ENCODE data around the gene OSBPL6. TPM values are rescaled to one million over a fixed set of nuclear protein-coding genes. Genes with fewer than 3 reads are reported as not detected.

The OSBPL6 gene
- total RNA-seq, 1 donor from 2014 or later, result 5.3 TPM

DNA sequence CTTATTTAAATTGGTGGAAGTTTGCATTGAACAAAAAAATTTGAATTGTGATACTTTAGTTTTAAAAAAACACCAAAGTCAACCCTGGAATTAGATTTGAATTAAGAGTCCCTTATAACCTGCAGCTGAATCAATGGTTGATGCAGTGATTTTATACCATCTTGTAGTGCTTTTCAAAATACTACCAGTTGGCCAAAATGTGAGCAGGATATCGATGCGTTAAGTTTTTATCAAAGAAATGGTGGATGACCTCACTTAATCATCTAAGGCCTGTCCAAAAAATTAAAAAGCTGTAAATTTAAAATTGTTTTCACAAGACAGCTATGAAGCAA, 48.2 kb downstream of the OSBPL6 start:
- FAIRE-seq, result no peak
- no peaks in the 10 kb centered on the region for H3K36me3 ChIP-seq (ENCODE audit: control insufficient read depth, insufficient read depth, low read length)
- no peak overlapping the region for H3K4me3 ChIP-seq (ENCODE audit: low read depth, low read length)
- TF ChIP-seq, protein P1, sequence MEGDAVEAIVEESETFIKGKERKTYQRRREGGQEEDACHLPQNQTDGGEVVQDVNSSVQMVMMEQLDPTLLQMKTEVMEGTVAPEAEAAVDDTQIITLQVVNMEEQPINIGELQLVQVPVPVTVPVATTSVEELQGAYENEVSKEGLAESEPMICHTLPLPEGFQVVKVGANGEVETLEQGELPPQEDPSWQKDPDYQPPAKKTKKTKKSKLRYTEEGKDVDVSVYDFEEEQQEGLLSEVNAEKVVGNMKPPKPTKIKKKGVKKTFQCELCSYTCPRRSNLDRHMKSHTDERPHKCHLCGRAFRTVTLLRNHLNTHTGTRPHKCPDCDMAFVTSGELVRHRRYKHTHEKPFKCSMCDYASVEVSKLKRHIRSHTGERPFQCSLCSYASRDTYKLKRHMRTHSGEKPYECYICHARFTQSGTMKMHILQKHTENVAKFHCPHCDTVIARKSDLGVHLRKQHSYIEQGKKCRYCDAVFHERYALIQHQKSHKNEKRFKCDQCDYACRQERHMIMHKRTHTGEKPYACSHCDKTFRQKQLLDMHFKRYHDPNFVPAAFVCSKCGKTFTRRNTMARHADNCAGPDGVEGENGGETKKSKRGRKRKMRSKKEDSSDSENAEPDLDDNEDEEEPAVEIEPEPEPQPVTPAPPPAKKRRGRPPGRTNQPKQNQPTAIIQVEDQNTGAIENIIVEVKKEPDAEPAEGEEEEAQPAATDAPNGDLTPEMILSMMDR (IDR thresholded peaks at IDR 0.05; ENCODE audit: insufficient read depth, low read length, severe bottlenecking), result no peak
- no peak for DNase-seq (ENCODE audit: low read depth)
- no peaks in the 10 kb centered on the region for H3K27me3 ChIP-seq (ENCODE audit: control insufficient read depth, insufficient read depth, low read length)

DNA sequence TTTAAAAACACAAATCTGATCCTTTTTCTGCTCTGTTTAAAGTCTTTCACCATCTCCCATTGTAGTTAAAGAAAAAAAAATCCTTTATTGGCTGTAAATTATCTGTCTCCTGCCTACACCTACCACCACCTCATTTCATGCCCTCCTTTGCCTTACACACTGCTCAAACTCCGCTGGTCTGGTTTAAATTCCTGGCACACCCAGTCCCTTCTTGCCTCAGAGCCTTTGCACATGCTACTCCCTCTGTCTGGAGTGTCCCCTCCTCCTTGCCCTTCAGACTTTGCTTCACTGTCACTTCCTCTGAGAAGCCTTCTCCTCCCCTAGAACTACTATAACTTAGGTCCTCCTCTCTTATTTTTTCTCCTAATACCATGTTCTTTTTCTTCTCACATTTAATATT, 49.6 kb downstream of the OSBPL6 start:
- FAIRE-seq, result no peak
- no peaks in the 10 kb centered on the region for H3K27me3 ChIP-seq (ENCODE audit: control insufficient read depth, insufficient read depth, low read length)
- TF ChIP-seq, protein P1 (IDR thresholded peaks at IDR 0.05; ENCODE audit: insufficient read depth, low read length, severe bottlenecking), result no peak

DNA sequence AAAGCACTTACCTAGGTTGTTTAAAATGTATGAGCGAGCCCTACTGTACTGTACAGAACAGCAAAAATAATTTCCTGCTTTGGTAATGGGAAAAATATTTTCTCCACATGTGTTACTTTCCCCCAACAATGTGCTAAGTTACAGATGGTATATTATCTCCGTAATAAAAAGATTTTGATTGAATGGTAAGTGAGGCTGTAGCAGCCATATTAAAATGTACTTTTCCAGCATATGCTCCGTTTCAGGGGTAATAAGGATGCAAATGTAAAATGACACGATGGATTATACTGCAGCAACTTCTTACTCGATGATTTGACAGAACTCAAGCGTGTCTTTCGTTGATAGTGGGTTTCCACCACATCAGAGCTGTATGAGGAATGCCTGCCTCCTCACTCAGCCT, 50.5 kb downstream of the OSBPL6 start:
- no peaks in the 10 kb centered on the region for H3K27me3 ChIP-seq (ENCODE audit: control insufficient read depth, insufficient read depth, low read length)
- no peak for DNase-seq (ENCODE audit: low read depth)
- H3K36me3 ChIP-seq (ENCODE audit: control insufficient read depth, insufficient read depth, low read length), result no peaks in the 10 kb centered on the region
- no peak overlapping the region for H3K4me3 ChIP-seq (ENCODE audit: low read depth, low read length)
- TF ChIP-seq, protein P1 (IDR thresholded peaks at IDR 0.05; ENCODE audit: insufficient read depth, low read length, severe bottlenecking), result no peak
- no peak for FAIRE-seq

More for the DNA sequence above, 49.6 kb downstream of the OSBPL6 start:
- Histone ChIP-seq H3K36me3 (ENCODE audit: control insufficient read depth, insufficient read depth, low read length) (no peaks in the 10 kb centered on the region), H3K4me3 (ENCODE audit: low read depth, low read length) (no peak overlapping the region)
- no peak for DNase-seq (ENCODE audit: low read depth)

DNA sequence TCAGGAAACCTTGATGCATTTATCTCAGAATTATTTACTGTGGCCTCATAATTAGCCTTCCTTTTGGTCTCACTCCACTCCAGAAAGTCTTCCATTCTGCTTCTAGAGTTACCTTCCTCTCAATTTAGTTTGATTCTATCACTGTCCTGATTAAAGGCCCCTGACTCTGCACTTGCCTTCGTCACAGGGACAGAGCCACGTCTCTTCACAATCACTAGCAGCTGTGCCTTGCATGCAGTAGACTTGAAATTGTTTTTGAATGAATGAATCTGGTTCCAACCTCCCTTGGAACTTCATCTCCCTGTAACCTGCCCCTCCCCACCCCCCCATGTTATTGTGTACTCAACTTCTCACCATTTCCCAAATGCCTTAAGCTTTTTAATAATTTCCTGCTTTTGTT, 52.4 kb downstream of the OSBPL6 start:
- Histone ChIP-seq H3K27me3 (ENCODE audit: control insufficient read depth, insufficient read depth, low read length) (no peaks in the 10 kb centered on the region), H3K4me3 (ENCODE audit: low read depth, low read length) (no peak overlapping the region), H3K36me3 (ENCODE audit: control insufficient read depth, insufficient read depth, low read length) (no peaks in the 10 kb centered on the region)
- no peak for FAIRE-seq
- DNase-seq (ENCODE audit: low read depth), result no peak
- TF ChIP-seq, protein P1 (IDR thresholded peaks at IDR 0.05; ENCODE audit: insufficient read depth, low read length, severe bottlenecking), result no peak

DNA sequence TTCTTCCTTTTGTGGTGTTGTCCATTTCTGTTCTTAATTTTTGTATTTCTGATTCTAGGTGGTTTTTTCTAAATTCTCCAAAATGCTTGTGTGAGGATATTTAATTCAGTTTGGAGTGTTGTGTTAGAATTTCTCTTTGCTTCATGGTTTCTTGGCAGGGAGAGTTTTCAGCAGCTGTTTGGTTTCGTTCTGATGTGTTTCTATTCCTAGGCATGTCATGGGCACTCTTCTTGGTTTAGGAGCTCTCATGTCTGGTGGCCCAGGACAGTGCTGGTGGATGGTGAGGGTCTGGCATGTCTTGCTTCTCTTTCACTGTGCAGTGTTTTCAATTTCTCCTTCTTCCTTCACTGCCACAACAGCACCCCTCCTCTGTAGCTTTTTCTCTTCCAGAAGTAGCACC, 52.9 kb downstream of the OSBPL6 start:
- no peak for FAIRE-seq
- no peak overlapping the region for H3K4me3 ChIP-seq (ENCODE audit: low read depth, low read length)
- no peak for DNase-seq (ENCODE audit: low read depth)
- TF ChIP-seq, protein P1 (IDR thresholded peaks at IDR 0.05; ENCODE audit: insufficient read depth, low read length, severe bottlenecking), result no peak
- H3K27me3 ChIP-seq (ENCODE audit: control insufficient read depth, insufficient read depth, low read length), result no peaks in the 10 kb centered on the region
- no peaks in the 10 kb centered on the region for H3K36me3 ChIP-seq (ENCODE audit: control insufficient read depth, insufficient read depth, low read length)

DNA sequence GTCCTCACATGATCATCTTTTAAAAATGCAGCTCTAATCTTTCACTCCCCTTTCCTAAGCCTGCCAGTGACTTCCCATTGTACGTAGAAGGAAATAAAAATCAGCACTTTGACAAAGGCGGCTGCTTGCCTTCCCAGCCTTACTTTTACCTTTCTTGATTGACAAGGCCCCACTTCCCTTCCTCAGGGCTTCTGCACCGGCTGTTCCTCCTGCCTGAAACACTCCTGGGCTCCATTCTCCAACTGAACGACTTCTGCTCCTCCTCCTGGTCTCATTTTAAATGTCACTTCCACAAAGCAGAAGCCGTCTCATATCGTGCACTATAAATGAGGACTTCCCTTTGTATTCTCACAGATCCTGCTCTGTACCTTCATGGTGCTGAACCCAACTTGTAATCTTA, 56.1 kb downstream of the OSBPL6 start:
- no peak for DNase-seq (ENCODE audit: low read depth)
- Histone ChIP-seq H3K4me3 (ENCODE audit: low read depth, low read length) (no peak overlapping the region), H3K36me3 (ENCODE audit: control insufficient read depth, insufficient read depth, low read length) (no peaks in the 10 kb centered on the region), H3K27me3 (ENCODE audit: control insufficient read depth, insufficient read depth, low read length) (no peaks in the 10 kb centered on the region)
- no peak for FAIRE-seq
- TF ChIP-seq, protein P1 (IDR thresholded peaks at IDR 0.05; ENCODE audit: insufficient read depth, low read length, severe bottlenecking), result no peak
